CD8-positive, alpha-beta memory T cell (primary cell): ENCODE measurements around the gene SLC22A1. TPM values are rescaled to one million over a fixed set of nuclear protein-coding genes. Genes with fewer than 3 reads are reported as not detected.
A peak's percentile ranks its signal among the peaks of the same experiment; 100 is the strongest.
"Not testable (repeated sequence)": the region's sequence is repeated elsewhere in the genome, so short reads cannot be mapped to it uniquely, and the experiment has no call there.

Source experiments
- CTCF ChIA-PET: fragments of 350-600 bp; sonication (Branson Sonifier 250); formaldehyde crosslinking; loops from one replicate; lab custom pipeline; 2021; ENCODE audit warnings: antibody characterized with exemption; lab: Charles Lee
- POLR2A ChIA-PET: fragments of 350-600 bp; sonication (Branson Sonifier 250); formaldehyde crosslinking; loops from one replicate; lab custom pipeline; 2021; ENCODE audit warnings: antibody characterized with exemption; lab: Charles Lee
- DNase-seq, 5 donors: peaks; one replicate each; pipeline versions ENCODE4 v3.0.0 to v3.0.0-alpha.2; 2020 to 2022; ENCODE audit warnings: mixed read lengths in 1 of 5
- H3K27ac ChIP-seq: one replicate; pipeline ENCODE4 v1.7.0; 2013; ENCODE audit warnings: low read depth, mild to moderate bottlenecking, low read length, moderate library complexity
- H3K27me3 ChIP-seq: 2 replicates; pipeline ENCODE4 v1.7.0; 2013; ENCODE audit warnings: low read length, mild to moderate bottlenecking; ENCODE audit not compliant: insufficient read depth, poor library complexity, severe bottlenecking
- H3K36me3 ChIP-seq: 2 replicates; pipeline ENCODE4 v1.7.0; 2013; ENCODE audit warnings: mild to moderate bottlenecking, low read length, moderate library complexity; ENCODE audit not compliant: insufficient read depth
- H3K4me1 ChIP-seq: 2 replicates; pipeline ENCODE4 v1.7.0; 2013; ENCODE audit warnings: mild to moderate bottlenecking, low read length, moderate library complexity; ENCODE audit not compliant: insufficient read depth
- H3K4me3 ChIP-seq: 2 replicates; pipeline ENCODE4 v1.7.0; 2013; ENCODE audit warnings: mild to moderate bottlenecking, low read length
- H3K9me3 ChIP-seq: 2 replicates; pipeline ENCODE4 v1.7.0; 2013; ENCODE audit warnings: mild to moderate bottlenecking, low read length
- H3K27ac Mint-ChIP-seq, 8 donors: one replicate each; pipeline ENCODE4 v1.8.0; 2020 to 2021; ENCODE audit warnings: mixed read lengths in 8 of 8, mild to moderate bottlenecking in 6 of 8, inconsistent platforms in 3 of 8, moderate library complexity in 3 of 8
- H3K27me3 Mint-ChIP-seq, 2 donors: one replicate each; pipeline ENCODE4 v1.8.0; 2020 to 2021; ENCODE audit warnings: mixed read lengths in 2 of 2, mild to moderate bottlenecking in 1 of 2, moderate library complexity in 1 of 2
- H3K36me3 Mint-ChIP-seq, 3 donors: one replicate each; pipeline ENCODE4 v1.8.0; 2020 to 2021; ENCODE audit warnings: mixed read lengths in 3 of 3, inconsistent platforms in 1 of 3, mild to moderate bottlenecking in 1 of 3
- H3K4me1 Mint-ChIP-seq, 3 donors: one replicate each; pipeline ENCODE4 v1.8.0; 2020 to 2021; ENCODE audit warnings: mixed read lengths in 3 of 3, inconsistent platforms in 1 of 3, mild to moderate bottlenecking in 1 of 3
- H3K4me3 Mint-ChIP-seq, 7 donors: one replicate each; pipeline ENCODE4 v1.8.0; 2020 to 2021; ENCODE audit warnings: mixed read lengths in 7 of 7, mild to moderate bottlenecking in 6 of 7, moderate library complexity in 4 of 7, inconsistent platforms in 2 of 7
- H3K9me3 Mint-ChIP-seq, 5 donors: one replicate each; pipeline ENCODE4 v1.8.0; 2020 to 2022; ENCODE audit warnings: mixed read lengths in 5 of 5, mild to moderate bottlenecking in 3 of 5, moderate library complexity in 2 of 5, inconsistent platforms in 1 of 5
- polyA plus RNA-seq: library from polyadenylated mRNA; unstranded; fragments of 300-500 nt; fragmentation: Illumina TruSeq; gene quantifications from one replicate; pipeline ENCODE4 v1.2.3, GENCODE V29; 2021
- total RNA-seq, 2 experiments: library from RNA; stranded (reverse); gene quantifications; one replicate each; pipeline ENCODE4 v1.2.3, GENCODE V29; 2021

Gene SLC22A1
- total and polyA plus RNA-seq, 3 experiments from 2014 or later = 0.13 to 0.49 (median 0.22) TPM

GRCh38 chr6:160132776-160133338 lies 11.2 kb downstream of the SLC22A1 start:
- Histone ChIP-seq H3K9me3 (no peaks in the 10 kb centered on the region), H3K27me3 (no peaks in the 10 kb centered on the region), H3K27ac (no peak overlapping the region), H3K4me1 (no peaks in the 10 kb centered on the region), H3K4me3 (no peak overlapping the region), H3K36me3 (no peaks in the 10 kb centered on the region)
- Mint-ChIP-seq H3K27me3 (no peaks in the 10 kb centered on the region), H3K9me3 (no peaks in the 10 kb centered on the region), H3K36me3 (no peaks in the 10 kb centered on the region), H3K27ac (peak overlapping the region in 1 of 8 donors; percentile 2), H3K4me3 (no peak overlapping the region), H3K4me1 (peaks cover 0 to under 1% (median 0%) of the 10 kb centered on the region in 3 donors)
- CTCF ChIA-PET = no interaction called here
- POLR2A ChIA-PET = no interaction called here
- DNase-seq = no peak

DNA sequence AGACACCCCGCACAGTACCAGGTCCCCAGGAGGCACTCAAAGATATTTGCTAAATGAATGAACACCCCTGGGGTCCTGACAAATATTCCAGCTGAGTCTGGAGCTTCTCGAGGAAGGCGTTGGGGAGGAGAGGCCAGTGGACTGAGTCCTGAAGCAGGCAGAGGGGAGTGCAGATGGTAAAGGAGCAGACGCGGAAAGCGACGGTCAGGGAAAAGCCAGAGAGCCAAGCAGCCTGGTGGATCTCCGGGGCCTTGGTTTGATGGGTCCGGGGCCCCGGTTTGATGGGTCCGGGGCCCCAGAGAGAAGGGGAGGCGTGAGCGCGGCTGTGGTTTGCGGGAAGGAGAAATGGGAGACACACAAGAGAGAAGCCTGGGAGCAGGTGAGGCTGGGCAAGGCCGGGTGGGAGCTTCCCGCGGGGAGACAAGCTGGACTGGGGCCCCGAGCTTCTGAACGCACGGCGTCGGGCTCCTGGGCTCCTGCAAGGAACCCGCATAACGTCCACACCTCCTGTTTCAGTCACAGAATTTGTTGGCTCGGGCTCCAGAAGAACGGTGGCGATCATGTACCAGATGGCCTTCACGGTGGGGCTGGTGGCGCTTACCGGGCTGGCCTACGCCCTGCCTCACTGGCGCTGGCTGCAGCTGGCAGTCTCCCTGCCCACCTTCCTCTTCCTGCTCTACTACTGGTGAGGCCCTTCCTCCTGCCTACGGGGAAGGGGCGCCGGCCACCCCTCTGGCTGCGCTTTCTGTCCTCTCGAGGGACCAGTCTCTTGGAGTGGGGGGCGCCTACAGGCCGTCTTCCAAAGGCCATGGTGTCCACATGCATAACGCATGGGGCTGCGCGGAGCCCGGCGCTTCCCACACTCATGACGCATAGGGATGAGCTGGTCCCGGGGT lies 12.1 kb downstream of the SLC22A1 start:
- Mint-ChIP-seq H3K4me1 (peaks cover 7 to 8% (median 7%) of the 10 kb centered on the region in 3 donors), H3K36me3 (no peaks in the 10 kb centered on the region), H3K9me3 (no peaks in the 10 kb centered on the region), H3K27ac (no peak overlapping the region), H3K4me3 (no peak overlapping the region), H3K27me3 (no peaks in the 10 kb centered on the region)
- H3K9me3 ChIP-seq = no peaks in the 10 kb centered on the region
- H3K4me1 ChIP-seq = no peaks in the 10 kb centered on the region
- H3K4me3 ChIP-seq = no peak overlapping the region
- no peaks in the 10 kb centered on the region for H3K36me3 ChIP-seq
- ChIA-PET CTCF (no interaction called here), POLR2A (no interaction called here)
- H3K27ac ChIP-seq = no peak overlapping the region
- no peaks in the 10 kb centered on the region for H3K27me3 ChIP-seq
- no peak for DNase-seq

DNA sequence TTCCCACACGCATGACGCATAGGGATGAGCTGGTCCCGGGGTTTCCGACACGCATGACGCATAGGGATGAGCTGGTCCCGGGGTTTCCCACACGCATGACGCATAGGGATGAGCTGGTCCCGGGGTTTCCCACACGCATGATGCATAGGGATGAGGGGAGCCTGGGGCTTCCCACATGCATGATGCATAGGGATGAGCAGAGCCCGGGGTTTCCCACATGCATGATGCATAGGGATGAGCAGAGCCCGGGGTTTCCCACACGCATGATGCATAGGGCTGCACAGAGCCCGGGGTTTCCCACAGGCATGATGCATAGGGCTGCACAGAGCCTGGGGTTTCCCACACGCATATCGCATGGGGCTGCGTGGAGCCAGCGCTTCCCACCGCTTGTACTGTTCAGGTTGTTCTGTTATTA lies 12.7 kb downstream of the SLC22A1 start:
- DNase-seq, H3K4me1 ChIP-seq, H3K27me3 ChIP-seq, H3K27me3 Mint-ChIP-seq, H3K27ac ChIP-seq, H3K27ac Mint-ChIP-seq, H3K9me3 ChIP-seq, CTCF ChIA-PET, H3K4me3 ChIP-seq, H3K36me3 ChIP-seq, H3K4me1 Mint-ChIP-seq, POLR2A ChIA-PET, H3K9me3 Mint-ChIP-seq, H3K36me3 Mint-ChIP-seq, H3K4me3 Mint-ChIP-seq: not testable (repeated sequence)

DNA sequence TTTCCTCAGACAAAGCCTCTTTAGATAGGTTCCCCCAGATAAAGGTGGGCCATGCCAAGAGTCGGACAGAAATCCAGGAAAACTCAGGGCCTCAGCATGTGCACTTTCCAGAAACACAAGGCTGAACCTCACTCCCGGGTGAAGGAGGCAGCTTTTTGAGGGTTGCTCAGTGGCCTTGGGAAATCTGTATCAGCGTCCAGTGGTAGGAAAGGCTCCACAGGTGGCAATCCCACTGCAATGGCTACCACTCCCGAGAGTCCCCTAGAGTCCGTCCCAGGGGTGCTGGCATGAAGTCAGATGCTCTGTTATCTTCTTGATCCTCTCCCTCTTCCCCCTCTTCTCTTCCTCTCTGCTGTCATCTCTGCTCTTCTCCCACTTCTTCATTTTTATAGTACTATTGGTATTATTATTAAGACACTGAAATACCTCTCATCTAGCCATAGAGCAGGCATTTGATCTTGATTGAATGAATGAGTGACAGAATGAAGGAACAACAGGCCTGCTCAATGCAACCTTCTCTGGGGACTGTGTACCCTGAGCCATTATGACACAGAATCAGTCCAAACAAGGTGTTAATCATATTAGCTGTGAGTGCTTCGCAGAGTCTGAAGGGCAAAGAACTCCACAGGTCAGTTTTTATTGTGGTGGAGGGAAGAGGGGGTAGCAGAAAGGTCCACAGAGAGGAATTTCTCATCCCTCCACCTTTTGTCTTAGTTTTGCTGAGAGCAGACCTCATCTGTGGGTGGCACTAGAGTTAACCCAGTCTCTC lies 13.3 kb downstream of the SLC22A1 start:
- Mint-ChIP-seq H3K4me3 (no peak overlapping the region), H3K4me1 (peaks cover 7 to 9% (median 8%) of the 10 kb centered on the region in 3 donors), H3K27me3 (no peaks in the 10 kb centered on the region), H3K27ac (peak overlapping the region in 2 of 8 donors; percentile 8 to 23), H3K36me3 (no peaks in the 10 kb centered on the region), H3K9me3 (no peaks in the 10 kb centered on the region)
- no peaks in the 10 kb centered on the region for H3K27me3 ChIP-seq
- H3K36me3 ChIP-seq = no peaks in the 10 kb centered on the region
- CTCF ChIA-PET = no interaction called here
- DNase-seq = no peak
- POLR2A ChIA-PET = no interaction called here
- no peaks in the 10 kb centered on the region for H3K9me3 ChIP-seq
- H3K4me3 ChIP-seq = no peak overlapping the region
- no peaks in the 10 kb centered on the region for H3K4me1 ChIP-seq
- no peak overlapping the region for H3K27ac ChIP-seq

DNA sequence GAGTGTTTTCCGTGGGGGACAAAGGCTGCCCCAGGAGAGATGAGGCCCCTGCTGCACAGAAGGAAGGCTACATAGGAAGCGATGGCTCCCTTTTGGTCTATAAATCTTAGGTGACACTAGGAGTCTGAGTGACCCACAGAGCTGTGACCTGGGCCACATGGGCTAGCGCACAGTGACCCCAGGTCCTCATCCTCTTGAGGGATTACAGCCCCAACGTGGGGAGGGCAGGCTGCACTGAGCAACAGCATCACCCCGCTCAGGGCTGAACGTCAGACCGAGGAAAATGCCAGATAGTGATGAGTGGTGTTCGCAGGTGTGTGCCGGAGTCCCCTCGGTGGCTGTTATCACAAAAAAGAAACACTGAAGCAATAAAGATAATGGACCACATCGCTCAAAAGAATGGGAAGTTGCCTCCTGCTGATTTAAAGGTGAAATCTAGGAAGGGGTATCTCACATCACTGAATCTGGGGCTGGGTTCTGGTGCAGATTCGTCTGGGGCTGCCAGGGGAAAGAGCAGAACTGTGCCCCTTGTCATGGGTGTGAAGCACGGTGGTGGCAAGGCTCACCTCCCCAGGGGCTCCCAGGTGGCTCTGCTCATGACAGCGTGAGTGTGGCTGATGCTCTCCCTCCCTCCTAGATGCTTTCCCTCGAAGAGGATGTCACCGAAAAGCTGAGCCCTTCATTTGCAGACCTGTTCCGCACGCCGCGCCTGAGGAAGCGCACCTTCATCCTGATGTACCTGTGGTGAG lies 14.5 kb downstream of the SLC22A1 start:
- no peaks in the 10 kb centered on the region for H3K9me3 ChIP-seq
- no peaks in the 10 kb centered on the region for H3K27me3 ChIP-seq
- POLR2A ChIA-PET = no interaction called here
- H3K4me3 ChIP-seq = no peak overlapping the region
- no peaks in the 10 kb centered on the region for H3K4me1 ChIP-seq
- Mint-ChIP-seq H3K27me3 (no peaks in the 10 kb centered on the region), H3K9me3 (no peaks in the 10 kb centered on the region), H3K4me1 (peaks cover 7 to 9% (median 8%) of the 10 kb centered on the region in 3 donors), H3K27ac (peak overlapping the region in 1 of 8 donors; percentile 53), H3K4me3 (no peak overlapping the region), H3K36me3 (peaks cover 0 to 2% (median 0%) of the 10 kb centered on the region in 3 donors)
- no peak for DNase-seq
- CTCF ChIA-PET = interaction anchor here (3.5 kb wide), 1 partner anchor 319 kb away, joined by 28 read pairs; no protein-coding TSS in a partner anchor
- H3K27ac ChIP-seq = no peak overlapping the region
- H3K36me3 ChIP-seq = no peaks in the 10 kb centered on the region

GRCh38 chr6:160137130-160137988 lies 15.7 kb downstream of the SLC22A1 start:
- POLR2A ChIA-PET = no interaction called here
- H3K36me3 Mint-ChIP-seq = peaks cover 0 to 2% (median 0%) of the 10 kb centered on the region in 3 donors
- H3K27ac ChIP-seq = no peak overlapping the region
- H3K4me1 ChIP-seq = no peaks in the 10 kb centered on the region
- no peak overlapping the region for H3K4me3 ChIP-seq
- no peaks in the 10 kb centered on the region for H3K27me3 ChIP-seq
- H3K27me3 Mint-ChIP-seq = no peaks in the 10 kb centered on the region
- H3K9me3 Mint-ChIP-seq = no peaks in the 10 kb centered on the region
- CTCF ChIA-PET = interaction anchor here (1.1 to 3.5 kb wide), 4 partner anchors 8 to 397 kb away, joined by 4 to 28 read pairs (median 6); no protein-coding TSS in a partner anchor
- H3K27ac Mint-ChIP-seq = peak overlapping the region in 1 of 8 donors; percentile 17
- DNase-seq = no peak
- no peaks in the 10 kb centered on the region for H3K36me3 ChIP-seq
- H3K9me3 ChIP-seq = no peaks in the 10 kb centered on the region
- H3K4me3 Mint-ChIP-seq = no peak overlapping the region
- peaks cover 7 to 9% (median 8%) of the 10 kb centered on the region in 3 donors for H3K4me1 Mint-ChIP-seq
